Mucosa of descending colon (tissue), 3 donors: Measurements from ENCODE around the gene FGD5. TPM values are rescaled to one million over a fixed set of nuclear protein-coding genes. Genes with fewer than 3 reads are reported as not detected.
"Not testable (repeated sequence)": the region's sequence is repeated elsewhere in the genome, so short reads cannot be mapped to it uniquely, and the experiment has no call there.

Source experiments
- ATAC-seq: fragments of 200-7000 bp; cut with Tn5 transposase; one replicate; pipeline ENCODE4 v1.9.1; 2020; ENCODE audit warnings: mild to moderate bottlenecking, moderate library complexity
- DNase-seq, 3 donors: peaks; one replicate each; pipeline ENCODE4 v3.0.0-alpha.2; 2020
- H3K36me3 ChIP-seq: fragments of 200-600 bp; one replicate; pipeline ENCODE4 v1.8.0; 2021; ENCODE audit warnings: low read depth, mild to moderate bottlenecking
- H3K4me1 ChIP-seq: fragments of 200-600 bp; one replicate; pipeline ENCODE4 v1.8.0; 2021; ENCODE audit warnings: low read depth, mild to moderate bottlenecking
- H3K4me3 ChIP-seq: fragments of 200-600 bp; one replicate; pipeline ENCODE4 v1.8.0; 2021; ENCODE audit warnings: mild to moderate bottlenecking
- H3K9me3 ChIP-seq: fragments of 200-600 bp; one replicate; pipeline ENCODE4 v1.8.0; 2021; ENCODE audit warnings: mild to moderate bottlenecking
- CTCF ChIP-seq: fragments of 200-600 bp; IDR thresholded peaks from one replicate; pipeline ENCODE4 v1.8.0; 2022; ENCODE audit warnings: antibody characterized with exemption, mild to moderate bottlenecking
- intact Hi-C, 2 donors: fragments of 100-400 bp; cut with DNase I in 1 of 2; cut with micrococcal nuclease in 1 of 2; formaldehyde crosslinking; loops; one replicate each; pipeline versions ENCODE4 v1.11.0 to v1.11.1; 2022; cut with DNase I, micrococcal nuclease
- total RNA-seq, 3 donors: library from RNA; stranded (reverse); fragmentation: NEBNext Ultra II Directional in 2 of 3; extraction: Animal tissue kit (Norgen Biotek cat#: 25700) in 2 of 3; gene quantifications; one replicate each; pipeline versions ENCODE4 v1.2.1 to v1.2.4, GENCODE V29; 2021 to 2023
- donor health status: DM: no; HTN: no; CAD: no; lungs with moderate emphysema.
- donor health status: DM: no; HTN: no; CAD: no.
- donor health status: DM: no; HTN: yes; CAD: no.

The FGD5 gene
- total RNA-seq, 3 donors from 2014 or later, result 6.1 to 15.1 (median 9.2) TPM

- intact Hi-C loops, result no loop called here
- Histone ChIP-seq H3K36me3 (no peaks in the 10 kb centered on the region), H3K4me3 (no peak overlapping the region), H3K4me1 (no peaks in the 10 kb centered on the region), H3K9me3 (no peaks in the 10 kb centered on the region)
- ATAC-seq (no peak), DNase-seq (no peak)
- no peak for TF ChIP-seq CTCF
Observed at GRCh38 chr3:14897266-14897665, 78.5 kb downstream of the FGD5 start.

- no peaks in the 10 kb centered on the region for H3K9me3 ChIP-seq
- intact Hi-C loops, result no loop called here
- H3K4me3 ChIP-seq, result no peak overlapping the region
- no peak for TF ChIP-seq CTCF
- H3K4me1 ChIP-seq, result no peaks in the 10 kb centered on the region
- no peaks in the 10 kb centered on the region for H3K36me3 ChIP-seq
- DNase-seq (no peak), ATAC-seq (no peak)
Observed at GRCh38 chr3:14898929-14899328, 80.2 kb downstream of the FGD5 start.

- no peaks in the 10 kb centered on the region for H3K9me3 ChIP-seq
- peak in 2 of 3 donors; percentile 48 to 51 for DNase-seq
- no peaks in the 10 kb centered on the region for H3K36me3 ChIP-seq
- H3K4me3 ChIP-seq, result no peak overlapping the region
- no peaks in the 10 kb centered on the region for H3K4me1 ChIP-seq
- ATAC-seq, result peak; percentile 81
- TF ChIP-seq CTCF, result no peak
- intact Hi-C loops, result no loop called here
Observed at GRCh38 chr3:14899993-14900618, 81.3 kb downstream of the FGD5 start.

- intact Hi-C loops, result no loop called here
- DNase-seq (no peak), ATAC-seq (peak; percentile 68)
- Histone ChIP-seq H3K36me3 (no peaks in the 10 kb centered on the region), H3K9me3 (peaks cover 3% of the 10 kb centered on the region), H3K4me1 (no peaks in the 10 kb centered on the region), H3K4me3 (no peak overlapping the region)
- no peak for TF ChIP-seq CTCF
Observed at GRCh38 chr3:14900881-14901873, 82.4 kb downstream of the FGD5 start.

GRCh38 chr3:14902719-14903118 is 84.0 kb downstream of the FGD5 start:
- ATAC-seq (peak; percentile 57), DNase-seq (peak; percentile 53 to 66 (median 64))
- H3K4me1 ChIP-seq, result no peaks in the 10 kb centered on the region
- no peak overlapping the region for H3K4me3 ChIP-seq
- intact Hi-C loops, result no loop called here
- no peak for TF ChIP-seq CTCF
- H3K36me3 ChIP-seq, result no peaks in the 10 kb centered on the region
- peaks cover 3% of the 10 kb centered on the region for H3K9me3 ChIP-seq

GRCh38 chr3:14903501-14903900 is 84.7 kb downstream of the FGD5 start:
- not testable (repeated sequence) for H3K4me3 ChIP-seq, ATAC-seq

More at GRCh38 chr3:14903501-14903900, 84.7 kb downstream of the FGD5 start:
- DNase-seq, intact Hi-C loops, H3K36me3 ChIP-seq, H3K9me3 ChIP-seq, H3K4me1 ChIP-seq: not testable (repeated sequence)
